Astrocyte (in vitro differentiated cells and primary cell): Measurements from ENCODE around the gene WBP1. TPM values are rescaled to one million over a fixed set of nuclear protein-coding genes. Genes with fewer than 3 reads are reported as not detected.
A peak's percentile ranks its signal among the peaks of the same experiment; 100 is the strongest.

ENCODE experiments used
- DNase-seq: peaks from one replicate; pipeline ENCODE4 v3.0.0-alpha.2; 2010; ENCODE audit warnings: low read depth
- FAIRE-seq: peaks from 2 replicates; lab custom pipeline; 2011; peaks lifted over from hg19 to GRCh38; lab: Jason Lieb, UNC
- H2AFZ ChIP-seq: 2 replicates; pipeline ENCODE4 v1.6.0; 2012; ENCODE audit warnings: low read depth, low read length, inconsistent platforms
- H3K27ac ChIP-seq: 2 replicates; pipeline ENCODE4 v1.5.1; 2011; ENCODE audit warnings: low read depth, low read length, inconsistent platforms
- H3K27me3 ChIP-seq: 2 replicates; pipeline ENCODE4 v1.6.0; 2011; ENCODE audit warnings: low read length, inconsistent platforms; ENCODE audit not compliant: insufficient read depth
- H3K36me3 ChIP-seq: 2 replicates; pipeline ENCODE4 v1.5.1; 2011; ENCODE audit warnings: low read length, inconsistent platforms; ENCODE audit not compliant: insufficient read depth
- H3K4me1 ChIP-seq: 2 replicates; pipeline ENCODE4 v1.5.1; 2011; ENCODE audit warnings: low read length, inconsistent platforms; ENCODE audit not compliant: insufficient read depth
- H3K4me2 ChIP-seq: 2 replicates; pipeline ENCODE4 v1.6.0; 2012; ENCODE audit warnings: low read length, inconsistent platforms
- H3K4me3 ChIP-seq: 2 replicates; pipeline ENCODE4 v1.5.1; 2011; ENCODE audit warnings: low read depth, mild to moderate bottlenecking, low read length, inconsistent platforms; ENCODE audit not compliant: insufficient read depth
- H3K79me2 ChIP-seq: 2 replicates; pipeline ENCODE4 v1.6.0; 2012; ENCODE audit warnings: mild to moderate bottlenecking, low read length, inconsistent platforms; ENCODE audit not compliant: insufficient read depth
- H3K9ac ChIP-seq: 2 replicates; pipeline ENCODE4 v1.6.0; 2012; ENCODE audit warnings: mild to moderate bottlenecking, low read length, inconsistent platforms
- H3K9me3 ChIP-seq: 2 replicates; pipeline ENCODE4 v1.5.1; 2012; ENCODE audit warnings: low read depth, mild to moderate bottlenecking, low read length, inconsistent platforms; ENCODE audit not compliant: insufficient read depth
- H4K20me1 ChIP-seq: 2 replicates; pipeline ENCODE4 v1.6.0; 2012; ENCODE audit warnings: low read length, inconsistent platforms; ENCODE audit not compliant: insufficient read depth
- H3K27ac Mint-ChIP-seq: one replicate; pipeline ENCODE4 v1.8.0; 2021; ENCODE audit warnings: mild to moderate bottlenecking, mixed read lengths; ENCODE audit not compliant: unreplicated experiment
- H3K27me3 Mint-ChIP-seq: one replicate; pipeline ENCODE4 v1.8.0; 2021; ENCODE audit warnings: low read depth, mixed read lengths; ENCODE audit not compliant: unreplicated experiment
- H3K36me3 Mint-ChIP-seq: one replicate; pipeline ENCODE4 v1.8.0; 2021; ENCODE audit warnings: low read depth, mixed read lengths; ENCODE audit not compliant: unreplicated experiment
- H3K4me1 Mint-ChIP-seq: one replicate; pipeline ENCODE4 v1.8.0; 2021; ENCODE audit warnings: low read depth, mixed read lengths; ENCODE audit not compliant: unreplicated experiment
- H3K4me3 Mint-ChIP-seq: one replicate; pipeline ENCODE4 v1.8.0; 2021; ENCODE audit warnings: mild to moderate bottlenecking, moderate library complexity, mixed read lengths; ENCODE audit not compliant: unreplicated experiment
- H3K9me3 Mint-ChIP-seq: one replicate; pipeline ENCODE4 v1.8.0; 2021; ENCODE audit warnings: mild to moderate bottlenecking, mixed read lengths; ENCODE audit not compliant: unreplicated experiment
- CTCF ChIP-seq: IDR thresholded peaks from 2 replicates; pipeline ENCODE4 v1.5.1; 2011; ENCODE audit warnings: low read depth, mild to moderate bottlenecking, inconsistent platforms, low read length, moderate library complexity; ENCODE audit not compliant: insufficient read depth
- EZH2 ChIP-seq: IDR thresholded peaks from 2 replicates; pipeline ENCODE4 v1.6.1; 2012; ENCODE audit warnings: mild to moderate bottlenecking, low read length, inconsistent platforms; ENCODE audit not compliant: insufficient read depth
- total RNA-seq: library from RNA; stranded (reverse); gene quantifications from 2 replicates; pipeline ENCODE4 v1.2.1, GENCODE V29; 2021

Gene WBP1
- total RNA-seq, 1 donor from 2014 or later, result 56.4 TPM

GRCh38 chr2:74505448-74506246 lies 47.4 kb downstream of the WBP1 start:
- Mint-ChIP-seq H3K4me3 (peak overlapping the region; percentile 97), H3K36me3 (peaks cover 12% of the 10 kb centered on the region), H3K4me1 (peaks cover 21% of the 10 kb centered on the region), H3K9me3 (no peaks in the 10 kb centered on the region), H3K27me3 (peaks cover 35% of the 10 kb centered on the region), H3K27ac (no peak overlapping the region)
- DNase-seq, result no peak
- Histone ChIP-seq H4K20me1 (peaks cover 7% of the 10 kb centered on the region), H3K4me2 (peak overlapping the region; percentile 63), H3K79me2 (peaks cover 24% of the 10 kb centered on the region), H3K9ac (no peak overlapping the region), H3K4me3 (peak overlapping the region; percentile 9), H3K9me3 (no peaks in the 10 kb centered on the region), H3K27me3 (peaks cover 18% of the 10 kb centered on the region), H3K27ac (no peak overlapping the region), H3K36me3 (peaks cover 4% of the 10 kb centered on the region), H3K4me1 (peaks cover 49% of the 10 kb centered on the region), H2AFZ (no peak overlapping the region)
- FAIRE-seq, result no peak
- TF ChIP-seq EZH2 (no peak), CTCF (no peak)

- Histone ChIP-seq H3K9ac (peak within 1 kb of the TSS; percentile 95), H3K27ac (peak within 1 kb of the TSS; percentile 99), H3K79me2 (peaks cover 24% of the 10 kb centered on the region), H3K27me3 (peaks cover 25% of the 10 kb centered on the region), H3K9me3 (no peaks in the 10 kb centered on the region), H3K4me2 (peak within 1 kb of the TSS; percentile 97), H3K4me3 (peak within 1 kb of the TSS; percentile 94), H4K20me1 (peaks cover 7% of the 10 kb centered on the region), H2AFZ (peak within 1 kb of the TSS; percentile 98), H3K4me1 (peaks cover 54% of the 10 kb centered on the region), H3K36me3 (peaks cover 4% of the 10 kb centered on the region)
- peaks cover 12% of the 10 kb centered on the region for H3K36me3 Mint-ChIP-seq
- peak within 1 kb of the TSS; percentile 99 for H3K27ac Mint-ChIP-seq
- DNase-seq (peak; percentile 91), FAIRE-seq (no peak)
- no peak for TF ChIP-seq EZH2
- TF ChIP-seq CTCF, result peak; percentile 26
- H3K4me3 Mint-ChIP-seq, result peak within 1 kb of the TSS; percentile 97
- H3K27me3 Mint-ChIP-seq, result peaks cover 35% of the 10 kb centered on the region
- no peaks in the 10 kb centered on the region for H3K9me3 Mint-ChIP-seq
- peaks cover 21% of the 10 kb centered on the region for H3K4me1 Mint-ChIP-seq
Measured at GRCh38 chr2:74507145-74507925, 49.1 kb downstream of the WBP1 start, which contains the start of gene PCGF1. Gene PCGF1 (minus strand): TSS chr2:74507695. CDS start chr2:74507668, 27 bp downstream.
